Neural progenitor cell (in vitro differentiated cells): ENCODE results near the gene HOXC12. TPM values are rescaled to one million over a fixed set of nuclear protein-coding genes. Genes with fewer than 3 reads are reported as not detected.
A peak's percentile ranks its signal among the peaks of the same experiment; 100 is the strongest.

ENCODE experiments used
- DNase-seq: peaks from one replicate; pipeline ENCODE4 v3.0.0-alpha.2; 2016; ENCODE audit warnings: low spot score
- H2AFZ ChIP-seq: fragments of 200-600 bp; sonication (generic); replicated peaks from 2 replicates; pipeline ENCODE4 v1.6.1; 2016; ENCODE audit warnings: antibody characterized with exemption
- H3F3A ChIP-seq: fragments of 200-600 bp; sonication (generic); 2 replicates; pipeline ENCODE4 v1.6.1; 2016; ENCODE audit warnings: antibody characterized with exemption, low read depth
- H3K27ac ChIP-seq: fragments of 200-600 bp; sonication (generic); 2 replicates; pipeline ENCODE4 v1.5.1; 2016; ENCODE audit warnings: mild to moderate bottlenecking
- H3K27me3 ChIP-seq: fragments of 200-600 bp; sonication (generic); 2 replicates; pipeline ENCODE4 v1.6.1; 2016; ENCODE audit warnings: mild to moderate bottlenecking, moderate library complexity
- H3K36me3 ChIP-seq: fragments of 200-600 bp; sonication (generic); 2 replicates; pipeline ENCODE4 v1.5.1; 2016
- H3K4me1 ChIP-seq: fragments of 200-600 bp; sonication (generic); 2 replicates; pipeline ENCODE4 v1.6.1; 2016; ENCODE audit warnings: mixed run types
- H3K4me2 ChIP-seq: fragments of 200-600 bp; sonication (generic); 2 replicates; pipeline ENCODE4 v1.6.1; 2016
- H3K4me3 ChIP-seq: fragments of 200-600 bp; sonication (generic); 2 replicates; pipeline ENCODE4 v1.5.1; 2016
- H3K79me2 ChIP-seq: fragments of 200-600 bp; sonication (generic); 2 replicates; pipeline ENCODE4 v1.6.1; 2016; ENCODE audit warnings: low read depth
- H3K9ac ChIP-seq: fragments of 200-600 bp; sonication (generic); 2 replicates; pipeline ENCODE4 v1.6.1; 2016
- H3K9me3 ChIP-seq: fragments of 200-600 bp; sonication (generic); 2 replicates; pipeline ENCODE4 v1.5.1; 2016; ENCODE audit warnings: low read depth
- H4K20me1 ChIP-seq: fragments of 200-600 bp; sonication (generic); 2 replicates; pipeline ENCODE4 v1.6.1; 2016; ENCODE audit warnings: low read depth
- H3K27ac Mint-ChIP-seq: 3 replicates; pipeline ENCODE4 v1.8.0; 2021; ENCODE audit warnings: mixed read lengths
- H3K27me3 Mint-ChIP-seq: 2 replicates; pipeline ENCODE4 v1.8.0; 2022; ENCODE audit warnings: low read depth, mild to moderate bottlenecking, inconsistent platforms, moderate library complexity, mixed read lengths; ENCODE audit not compliant: insufficient read depth
- H3K36me3 Mint-ChIP-seq: 3 replicates; pipeline ENCODE4 v1.8.0; 2021; ENCODE audit warnings: mixed read lengths
- H3K4me1 Mint-ChIP-seq: 3 replicates; pipeline ENCODE4 v1.8.0; 2021; ENCODE audit warnings: mixed read lengths
- H3K4me3 Mint-ChIP-seq: 3 replicates; pipeline ENCODE4 v1.8.0; 2021; ENCODE audit warnings: mild to moderate bottlenecking, moderate library complexity, mixed read lengths
- H3K9me3 Mint-ChIP-seq: 3 replicates; pipeline ENCODE4 v1.8.0; 2020; ENCODE audit warnings: mixed read lengths
- CTCF ChIP-seq: fragments of 200-600 bp; sonication (generic); IDR thresholded peaks from 2 replicates; pipeline ENCODE4 v1.5.1; 2017; ENCODE audit warnings: antibody characterized with exemption, mild to moderate bottlenecking
- EZH2 ChIP-seq: fragments of 200-600 bp; sonication (generic); IDR thresholded peaks from 2 replicates; pipeline ENCODE4 v1.6.1; 2017; ENCODE audit warnings: antibody characterized with exemption, mild to moderate bottlenecking, moderate library complexity
- EZH2phosphoT487 ChIP-seq: fragments of 200-600 bp; sonication (generic); IDR thresholded peaks from 2 replicates; pipeline ENCODE4 v1.6.1; 2017; ENCODE audit warnings: antibody characterized with exemption
- microRNA counts: library from miRNA; unstranded; fragments of <30 nt; microRNA quantifications from one replicate; lab custom pipeline; 2016
- microRNA-seq: library from miRNA; unstranded; fragments of <30 nt; microRNA quantifications from one replicate; pipeline ENCODE4, GENCODE V29; 2016
- small RNA-seq: library from RNA; depleted of rRNA; stranded (forward); fragments of <200 nt; gene quantifications from one replicate; pipeline ENCODE3, GENCODE V24; 2015
- total RNA-seq: library from RNA; depleted of rRNA; stranded (reverse); fragments of >200 nt; gene quantifications from 2 replicates; pipeline ENCODE4 v1.2.3, GENCODE V29; 2015; ENCODE audit warnings: low replicate concordance

The HOXC12 gene
- total RNA-seq, 1 donor from 2014 or later: not detected

DNA sequence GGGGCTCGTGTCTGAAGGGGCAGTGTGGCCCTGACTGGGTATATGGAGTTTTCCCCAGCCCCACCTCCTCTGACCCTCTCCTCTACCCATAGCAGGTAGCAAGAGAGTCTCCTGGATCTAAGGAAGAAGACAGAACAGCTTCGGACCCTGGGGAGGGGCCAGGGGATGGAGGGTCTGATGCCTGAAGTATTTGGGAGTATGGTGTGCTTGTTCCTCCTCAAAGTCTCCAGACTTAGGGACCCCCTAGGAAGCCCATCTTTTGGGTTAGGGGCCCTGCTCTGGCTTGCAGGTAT is 53.5 kb downstream of the HOXC12 start:
- Mint-ChIP-seq H3K36me3 (no peaks in the 10 kb centered on the region), H3K4me1 (peaks cover 4% of the 10 kb centered on the region), H3K9me3 (peaks cover 5% of the 10 kb centered on the region), H3K27ac (no peak overlapping the region), H3K27me3 (peaks cover 92% of the 10 kb centered on the region), H3K4me3 (no peak overlapping the region)
- H3K79me2 ChIP-seq: no peaks in the 10 kb centered on the region
- no peak overlapping the region for H3K9ac ChIP-seq
- H3K4me3 ChIP-seq: no peak overlapping the region
- no peak overlapping the region for H3K27ac ChIP-seq
- H3K4me2 ChIP-seq: no peak overlapping the region
- peaks cover 100% of the 10 kb centered on the region for H3K27me3 ChIP-seq
- H3K36me3 ChIP-seq: no peaks in the 10 kb centered on the region
- H4K20me1 ChIP-seq: peaks cover 79% of the 10 kb centered on the region
- TF ChIP-seq CTCF (no peak), EZH2 (no peak), EZH2phosphoT487 (no peak)
- DNase-seq: no peak
- H2AFZ ChIP-seq: no peak overlapping the region
- H3K9me3 ChIP-seq: no peaks in the 10 kb centered on the region
- H3F3A ChIP-seq: peaks cover 3% of the 10 kb centered on the region
- H3K4me1 ChIP-seq: no peaks in the 10 kb centered on the region

MicroRNAs encoded within 50 kb of the gene (microRNA counts, 767-probe panel; counts per million panel counts)
- 460 counts per million, percentile 90 among the panel's probes with 10 or more counts for microRNA hsa-miR-196a-5p (lab: Ali Mortazavi, UCI)

Small RNA genes lying within 50 kb of the gene (microRNA-seq; reads per million reads assigned to microRNA genes)
- 0.73 reads per million for gene MIR196A2

Small RNA genes lying within 50 kb of the gene (small RNA-seq; reads per million reads assigned to genes)
- gene AC012531.3 (not detected), gene AC012531.4 (not detected), gene MIR196A2 (not detected), gene RF01905 (not detected), gene RF01906 (not detected)

Other genes starting within 250 kb of the HOXC12 start
- gene CALCOCO1, start 227.5 kb upstream of the HOXC12 start, total RNA-seq: 25.3 and 46.0 TPM in 2 replicates
- not detected in 2 replicates for gene CISTR, start 202.9 kb upstream of the HOXC12 start, total RNA-seq
- gene HOXC13, start 16.1 kb upstream of the HOXC12 start, total RNA-seq: not detected in 2 replicates
- not detected in 2 replicates for gene HOXC11, start 18.2 kb downstream of the HOXC12 start, total RNA-seq
- not detected in 2 replicates for gene HOTAIR, start 20.1 kb downstream of the HOXC12 start, total RNA-seq
- not detected in 2 replicates for gene HOXC10, start 30.2 kb downstream of the HOXC12 start, total RNA-seq
- gene HOXC9, start 45.3 kb downstream of the HOXC12 start, total RNA-seq: not detected in 2 replicates
- not detected in 2 replicates for gene HOXC8, start 54.1 kb downstream of the HOXC12 start, total RNA-seq
- gene HOXC6, start 73.5 kb downstream of the HOXC12 start, total RNA-seq: not detected in 2 replicates
- not detected in 2 replicates for gene HOXC5, start 78.1 kb downstream of the HOXC12 start, total RNA-seq
- gene HOXC4, start 98.9 kb downstream of the HOXC12 start, total RNA-seq: not detected in 2 replicates
- 42.9 and 49.4 TPM in 2 replicates for gene SMUG1, start 234.1 kb downstream of the HOXC12 start, total RNA-seq